ENCODE results near the gene ADAM21.
A peak's percentile ranks its signal among the peaks of the same experiment; 100 is the strongest.
"Not testable (repeated sequence)": the region's sequence is repeated elsewhere in the genome, so short reads cannot be mapped to it uniquely, and the experiment has no call there.

ADAM21 gene

DNA sequence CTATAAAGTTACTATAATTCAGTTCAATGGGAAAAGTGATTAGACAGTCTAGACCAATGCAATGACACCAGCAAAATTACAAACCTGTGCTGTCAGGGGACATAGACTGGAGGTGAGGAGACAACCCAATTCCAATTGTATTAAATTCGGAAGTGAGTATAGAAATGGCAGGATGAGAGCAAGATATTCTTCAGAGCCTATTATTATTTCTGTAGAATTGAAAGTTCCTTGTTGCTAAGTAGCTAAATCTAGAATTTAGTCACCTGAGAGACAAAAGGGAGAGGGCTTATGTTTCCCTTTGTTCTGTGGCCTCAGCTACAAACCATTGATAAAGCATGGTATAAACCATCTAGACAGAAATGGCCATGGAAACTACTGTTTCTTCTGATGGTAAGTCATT, at the start of gene ADAM21:
TSS of gene ADAM21 (plus strand) at position 301 of the 400 bp plus-strand sequence. CDS start 5,326 bp downstream, outside the sequence.
- no peak for DNase-seq

- not testable (repeated sequence) for DNase-seq
Observed at GRCh38 chr14:70403335-70403734, 48.6 kb upstream of the ADAM21 start.

GRCh38 chr14:70406216-70406615, 45.8 kb upstream of the ADAM21 start:
- not testable (repeated sequence) for DNase-seq

GRCh38 chr14:70407621-70408020, 44.4 kb upstream of the ADAM21 start:
- no peak for DNase-seq

GRCh38 chr14:70415788-70416187, 36.2 kb upstream of the ADAM21 start:
- DNase-seq, result no peak

DNA sequence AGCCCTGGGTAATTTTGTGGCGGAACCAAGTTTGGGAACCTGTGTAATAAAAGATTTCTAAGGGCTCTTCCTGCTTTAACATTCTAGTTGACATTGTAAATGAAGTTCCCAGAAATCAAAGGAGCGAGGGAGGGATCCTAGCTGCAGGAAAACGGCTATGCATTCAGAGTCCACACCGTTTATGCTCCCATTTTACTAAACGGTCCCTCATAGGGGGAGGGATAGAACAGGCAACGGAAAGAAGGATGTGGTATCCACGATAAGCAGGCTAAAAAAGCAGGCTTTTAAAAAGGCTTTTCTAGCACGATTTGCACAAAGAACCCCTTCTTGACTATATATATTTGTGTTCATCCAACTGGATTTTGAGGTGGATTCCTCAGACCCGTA, 35.6 kb upstream of the ADAM21 start:
- DNase-seq, result no peak

- DNase-seq, result peak; percentile 73
Observed at GRCh38 chr14:70416725-70417349, 35.1 kb upstream of the ADAM21 start, which contains the start of gene SYNJ2BP. SYNJ2BP (minus strand) TSS chr14:70417090; CDS start chr14:70416963, 127 bp downstream.

GRCh38 chr14:70419270-70419931, 32.6 kb upstream of the ADAM21 start:
- not testable (repeated sequence) for DNase-seq

GRCh38 chr14:70422538-70422937, 29.4 kb upstream of the ADAM21 start:
- no peak for DNase-seq

- peak; percentile 35 for DNase-seq
Observed at GRCh38 chr14:70425354-70425753, 26.6 kb upstream of the ADAM21 start.

- not testable (repeated sequence) for DNase-seq
Observed at GRCh38 chr14:70426555-70426954, 25.4 kb upstream of the ADAM21 start.

DNA sequence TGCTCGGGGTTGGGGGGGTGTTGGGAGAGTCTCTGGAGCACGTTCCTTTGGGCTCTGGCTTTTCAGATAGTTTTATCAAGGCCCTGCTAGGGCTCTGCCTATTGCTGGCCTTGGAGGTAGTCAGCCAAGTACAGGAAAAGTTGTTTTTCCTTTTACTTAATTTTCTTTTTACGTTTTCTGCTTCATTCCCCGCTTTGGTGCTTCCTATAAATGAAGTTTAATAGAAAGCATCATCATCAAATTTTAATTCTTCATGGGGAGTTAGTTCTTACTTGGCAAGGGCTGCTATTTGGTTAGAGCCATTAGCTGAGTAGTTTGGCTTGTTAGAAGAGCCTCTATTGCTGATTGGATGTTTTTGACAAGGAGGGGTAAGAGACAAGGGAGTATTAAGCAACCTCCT, 15.1 kb upstream of the ADAM21 start:
- DNase-seq, result no peak

DNA sequence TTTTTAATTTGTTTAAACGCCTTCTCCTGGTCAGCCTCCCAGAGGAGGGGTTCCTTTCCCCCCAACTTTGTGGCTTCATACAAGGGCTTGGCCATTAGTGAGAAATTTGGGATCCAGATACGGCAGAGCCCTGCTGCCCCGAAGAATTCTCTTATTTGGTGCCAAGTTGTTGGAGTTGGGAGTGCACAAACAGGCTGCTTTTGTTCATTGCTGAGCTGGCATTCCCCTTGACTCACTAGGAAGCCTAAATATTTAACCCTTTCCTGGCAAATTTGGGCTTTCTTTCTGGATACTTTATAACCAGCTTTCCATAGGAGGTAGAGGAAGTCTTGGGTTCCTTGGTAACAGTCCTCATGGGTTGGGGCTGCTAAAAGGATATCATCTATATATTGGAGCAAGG, 10.3 kb upstream of the ADAM21 start:
- no peak for DNase-seq

DNA sequence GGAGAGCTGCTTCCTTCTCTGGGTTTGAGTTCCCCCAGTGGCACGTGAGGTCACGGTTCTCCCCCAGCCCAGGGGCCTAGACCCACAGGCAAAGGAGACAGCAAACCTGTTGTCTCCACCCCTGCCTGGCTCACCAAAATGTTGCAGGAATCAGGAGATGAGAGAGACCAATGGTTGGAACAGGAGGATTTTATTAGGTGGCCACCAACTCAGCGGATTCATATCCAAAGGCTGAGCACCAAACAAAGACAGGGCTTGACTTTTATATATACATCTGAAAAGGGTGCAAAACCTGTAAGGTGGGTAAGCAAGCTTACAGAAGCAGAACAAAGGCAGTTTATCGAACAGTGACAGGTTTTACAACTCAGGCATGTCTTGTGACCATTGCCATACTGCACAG, 9.2 kb upstream of the ADAM21 start:
- DNase-seq, result no peak

DNA sequence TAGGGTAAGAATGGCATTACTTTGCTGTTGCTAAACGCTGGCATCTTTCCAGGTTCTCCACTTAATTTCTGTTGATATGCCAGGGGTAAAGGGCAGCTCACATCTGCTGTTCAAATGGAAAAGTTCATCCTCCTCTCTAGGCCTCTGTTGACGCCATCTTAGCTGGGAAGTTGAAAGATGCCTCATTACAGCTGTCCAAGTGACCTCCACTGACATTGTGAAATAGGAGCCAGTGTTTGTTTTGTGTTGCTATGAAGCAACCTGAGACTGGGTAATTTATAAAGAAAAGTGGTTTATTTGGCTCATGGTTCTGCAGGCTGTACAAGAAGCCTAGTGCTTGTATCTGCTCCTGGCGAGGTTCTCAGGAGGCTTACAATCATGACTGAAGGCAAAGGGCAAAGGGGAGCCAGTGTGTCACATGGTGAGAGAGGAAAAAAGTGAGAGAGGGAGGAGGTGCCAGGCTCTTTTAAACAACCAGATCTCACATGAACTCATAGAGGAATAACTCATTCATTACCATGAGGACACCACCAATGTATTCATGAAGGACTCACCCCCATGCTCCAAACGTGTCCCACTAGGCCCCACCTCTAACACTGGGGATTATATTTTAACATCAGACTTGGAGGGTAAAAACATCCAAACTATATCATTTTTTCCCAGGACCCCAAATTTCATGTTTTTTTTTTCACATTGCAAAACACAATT, 3.2 kb upstream of the ADAM21 start:
- no peak for DNase-seq

- DNase-seq, result no peak
Observed at GRCh38 chr14:70454731-70455130, 2.8 kb downstream of the ADAM21 start.

- DNase-seq, result no peak
Observed at GRCh38 chr14:70468731-70469130, 16.8 kb downstream of the ADAM21 start.

GRCh38 chr14:70470863-70471563, 19.0 kb downstream of the ADAM21 start:
- DNase-seq, result not testable (repeated sequence)

- DNase-seq, result no peak
Observed at GRCh38 chr14:70472253-70473159, 20.5 kb downstream of the ADAM21 start.

- no peak for DNase-seq
Observed at GRCh38 chr14:70473825-70474224, 21.9 kb downstream of the ADAM21 start.

GRCh38 chr14:70475459-70475858, 23.5 kb downstream of the ADAM21 start:
- not testable (repeated sequence) for DNase-seq
